Right kidney (tissue), 1 donor: ENCODE data around the gene MICAL3.
"Not testable (repeated sequence)": the region's sequence is repeated elsewhere in the genome, so short reads cannot be mapped to it uniquely, and the experiment has no call there.

Experiments
- DNase-seq: peaks from one replicate; pipeline ENCODE4 v3.0.0-alpha.2; 2016

The MICAL3 gene

DNA sequence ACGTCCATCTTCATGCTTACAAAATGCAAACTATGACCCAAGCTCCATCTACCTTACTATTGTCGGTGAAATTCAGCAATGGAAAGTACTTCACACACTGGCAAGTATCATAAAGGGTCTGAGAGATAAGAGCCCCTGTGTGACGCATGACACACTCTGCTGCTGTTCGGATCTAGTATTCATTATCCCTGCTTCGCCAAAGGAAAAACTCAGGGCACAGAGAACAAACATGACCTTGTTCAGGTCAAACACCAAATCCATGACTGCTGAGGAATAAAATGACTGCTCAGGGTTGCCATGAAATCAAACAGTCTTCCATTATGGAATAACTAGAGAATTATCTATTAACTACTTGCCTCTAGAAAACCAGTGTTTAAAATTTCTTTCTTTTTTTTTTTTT is 73.0 kb downstream of the MICAL3 start:
- no peak for DNase-seq

DNA sequence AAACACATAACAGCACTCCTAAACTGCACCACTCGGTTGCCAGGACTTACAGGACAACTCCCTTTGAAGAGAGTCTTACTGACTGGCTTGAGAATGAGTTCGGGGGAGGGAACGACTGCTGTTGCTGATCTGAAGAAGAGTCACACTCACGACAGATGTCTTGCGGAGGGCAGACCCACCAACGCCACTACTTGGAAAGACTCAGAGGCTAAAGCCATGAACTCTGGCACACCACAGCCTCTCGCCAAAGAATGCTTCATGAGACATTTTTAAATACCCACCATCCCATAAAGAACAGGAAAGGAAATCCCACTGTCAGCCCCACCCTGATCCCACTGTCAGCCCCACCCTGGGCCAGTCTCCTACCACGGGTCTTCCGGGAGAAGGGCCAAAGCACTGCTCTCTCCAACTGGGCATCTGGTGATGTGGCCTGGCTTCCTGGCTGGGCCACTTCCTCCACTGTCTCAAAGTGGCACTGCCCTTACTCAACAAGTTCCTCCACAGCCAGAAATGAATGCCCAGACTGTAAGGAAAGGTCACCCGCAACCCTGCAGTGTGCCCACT is 73.6 kb downstream of the MICAL3 start:
- no peak for DNase-seq

DNA sequence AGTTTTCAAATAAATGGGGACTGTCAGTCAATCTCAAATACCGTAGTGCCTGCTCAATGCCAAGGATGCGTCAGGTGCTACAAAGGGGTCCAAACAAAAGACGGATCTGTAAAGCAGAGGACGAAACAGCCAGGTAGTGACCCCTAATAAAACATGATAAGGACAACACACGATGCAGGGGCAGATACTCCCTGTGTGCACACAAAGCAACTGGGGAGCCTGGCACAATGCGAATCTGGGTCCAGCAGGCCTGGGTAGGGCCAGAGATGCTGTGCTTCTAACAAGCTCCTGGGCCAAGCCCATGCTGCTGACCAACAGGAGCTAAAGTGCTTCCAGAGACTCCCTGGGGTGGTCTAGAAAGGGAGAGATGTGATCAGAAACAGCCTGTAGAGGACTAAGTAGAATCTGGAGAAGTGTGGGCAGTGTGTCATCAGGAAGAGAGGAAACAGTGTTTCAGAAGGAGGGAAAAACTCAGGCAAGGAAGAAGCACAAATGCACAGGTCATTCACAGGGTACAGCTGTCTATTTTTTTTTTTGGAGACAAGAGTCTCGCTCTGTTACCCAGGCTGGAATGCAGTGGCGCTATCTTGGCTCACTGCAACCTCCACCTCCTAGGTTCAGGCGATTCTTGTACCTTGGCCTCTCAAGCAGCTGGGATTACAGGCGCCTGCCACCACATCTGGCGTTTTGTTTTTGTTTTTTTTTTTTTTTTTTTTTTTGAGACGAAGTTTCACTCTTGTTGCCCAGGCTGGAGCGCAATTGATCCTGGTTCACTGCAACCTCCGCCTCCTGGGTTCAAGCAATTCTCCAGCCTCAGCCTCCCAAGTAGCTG is 74.5 kb downstream of the MICAL3 start:
- DNase-seq, result no peak

DNA sequence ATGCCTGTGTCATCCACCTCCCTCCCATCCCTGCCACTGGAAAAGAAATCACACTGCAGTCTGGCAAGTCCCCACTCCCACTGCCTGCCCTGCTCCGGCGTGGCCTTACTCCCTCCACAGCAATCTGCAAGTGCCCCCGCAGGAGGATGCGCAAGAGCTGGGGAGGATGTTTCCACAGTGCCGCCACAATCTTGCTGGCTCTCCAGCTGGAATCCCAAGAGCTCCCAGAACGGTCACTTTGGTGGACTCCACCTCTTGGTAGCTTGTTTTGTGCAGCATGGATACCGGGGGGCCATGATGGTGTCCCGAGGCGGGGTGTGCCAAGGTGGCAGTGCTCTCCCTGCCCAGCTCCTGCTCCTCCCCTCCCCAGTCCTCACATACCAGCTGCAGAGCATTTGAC is 76.3 kb downstream of the MICAL3 start:
- no peak for DNase-seq

DNA sequence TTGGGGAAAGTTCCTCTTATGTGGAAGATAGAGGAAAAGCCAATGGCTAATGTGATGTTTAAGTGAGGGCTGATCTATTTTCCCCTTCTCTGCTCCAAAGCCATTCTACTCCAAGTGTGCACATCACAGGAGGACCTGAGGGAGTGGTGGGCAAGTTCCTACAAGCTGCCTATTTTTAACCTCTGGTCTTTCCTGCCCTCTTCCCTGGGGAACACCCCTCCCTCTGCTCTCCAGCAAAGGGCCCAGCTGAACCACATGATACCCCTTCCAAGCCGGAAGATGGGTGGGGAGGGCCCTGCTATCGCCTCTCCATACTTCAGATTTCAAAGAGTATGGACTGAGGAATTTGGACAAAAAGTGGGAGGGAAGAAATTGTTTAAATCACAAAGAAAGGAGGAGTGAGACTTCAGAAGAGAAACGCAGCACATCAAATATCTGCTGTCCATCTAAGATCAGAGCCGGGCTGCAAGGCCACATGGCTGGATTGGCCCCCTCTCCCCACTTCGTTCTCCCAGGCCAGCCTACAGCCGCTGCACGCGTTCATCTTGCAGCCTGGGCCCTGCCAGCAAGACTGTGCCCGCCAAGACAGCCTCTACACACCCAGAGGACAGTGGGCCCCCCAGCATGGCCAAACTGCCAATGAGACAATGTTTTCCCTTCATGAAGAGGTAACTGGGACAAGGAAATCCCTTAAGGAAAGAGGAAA is 77.5 kb downstream of the MICAL3 start:
- no peak for DNase-seq

- DNase-seq, result no peak
Observed at GRCh38 chr22:17945888-17946648, 78.3 kb downstream of the MICAL3 start.

DNA sequence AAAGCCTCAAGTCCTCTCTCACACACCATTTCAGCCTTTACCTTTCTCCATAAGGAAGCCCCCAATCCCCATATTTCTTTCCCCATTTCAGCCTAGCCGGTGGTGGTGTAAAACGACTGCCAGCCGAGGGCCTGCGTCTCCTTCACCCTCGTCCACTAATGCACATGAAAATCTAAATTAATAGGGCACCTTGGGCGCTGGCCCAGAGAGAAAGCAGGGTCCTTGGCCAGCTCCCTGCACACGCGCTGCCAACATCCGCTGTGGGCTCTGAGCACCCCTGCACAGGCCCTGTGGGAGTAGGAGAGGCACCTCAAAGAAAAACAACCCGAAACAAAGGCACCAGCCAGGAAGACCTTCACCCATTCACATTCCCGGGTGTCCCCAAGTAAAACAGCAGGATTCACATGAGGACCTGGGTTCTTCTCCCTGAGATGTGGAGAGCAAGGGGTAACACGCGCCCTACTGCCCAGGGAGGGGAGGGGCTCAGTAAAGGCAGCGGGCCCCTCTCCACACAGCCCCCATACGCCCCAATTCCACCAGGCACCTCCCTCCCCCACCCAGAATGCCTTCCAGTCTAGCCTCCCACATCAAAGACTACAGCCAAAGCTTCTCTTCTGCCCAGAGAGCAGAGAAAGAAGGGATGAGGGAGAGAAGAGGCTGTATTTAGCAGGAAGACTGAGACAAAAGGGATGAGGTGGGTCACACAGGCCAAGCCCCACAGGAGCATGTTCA is 79.0 kb downstream of the MICAL3 start:
- no peak for DNase-seq

- no peak for DNase-seq
Observed at GRCh38 chr22:17944256-17944655, 80.1 kb downstream of the MICAL3 start.

GRCh38 chr22:17943533-17944249 is 80.7 kb downstream of the MICAL3 start:
- no peak for DNase-seq

DNA sequence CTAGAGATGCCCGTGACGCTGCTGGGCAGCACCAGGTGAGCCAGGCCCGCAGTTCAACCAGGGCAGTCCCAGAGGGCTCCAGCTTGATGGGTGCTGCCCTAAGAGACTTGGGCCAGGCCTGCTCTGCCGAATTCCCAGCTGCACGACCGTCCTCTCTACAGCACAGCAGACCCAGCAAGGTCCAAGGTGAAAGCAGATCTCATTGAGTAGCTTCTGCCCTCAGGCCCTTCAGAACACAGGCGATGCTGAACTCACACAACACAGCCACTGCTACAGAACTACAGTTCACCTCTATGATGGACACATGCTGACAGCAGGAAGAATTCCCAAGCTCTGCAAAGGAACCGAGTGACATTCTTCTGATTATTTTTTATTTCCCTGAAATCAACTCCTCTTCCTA is 81.6 kb downstream of the MICAL3 start:
- DNase-seq, result no peak

DNA sequence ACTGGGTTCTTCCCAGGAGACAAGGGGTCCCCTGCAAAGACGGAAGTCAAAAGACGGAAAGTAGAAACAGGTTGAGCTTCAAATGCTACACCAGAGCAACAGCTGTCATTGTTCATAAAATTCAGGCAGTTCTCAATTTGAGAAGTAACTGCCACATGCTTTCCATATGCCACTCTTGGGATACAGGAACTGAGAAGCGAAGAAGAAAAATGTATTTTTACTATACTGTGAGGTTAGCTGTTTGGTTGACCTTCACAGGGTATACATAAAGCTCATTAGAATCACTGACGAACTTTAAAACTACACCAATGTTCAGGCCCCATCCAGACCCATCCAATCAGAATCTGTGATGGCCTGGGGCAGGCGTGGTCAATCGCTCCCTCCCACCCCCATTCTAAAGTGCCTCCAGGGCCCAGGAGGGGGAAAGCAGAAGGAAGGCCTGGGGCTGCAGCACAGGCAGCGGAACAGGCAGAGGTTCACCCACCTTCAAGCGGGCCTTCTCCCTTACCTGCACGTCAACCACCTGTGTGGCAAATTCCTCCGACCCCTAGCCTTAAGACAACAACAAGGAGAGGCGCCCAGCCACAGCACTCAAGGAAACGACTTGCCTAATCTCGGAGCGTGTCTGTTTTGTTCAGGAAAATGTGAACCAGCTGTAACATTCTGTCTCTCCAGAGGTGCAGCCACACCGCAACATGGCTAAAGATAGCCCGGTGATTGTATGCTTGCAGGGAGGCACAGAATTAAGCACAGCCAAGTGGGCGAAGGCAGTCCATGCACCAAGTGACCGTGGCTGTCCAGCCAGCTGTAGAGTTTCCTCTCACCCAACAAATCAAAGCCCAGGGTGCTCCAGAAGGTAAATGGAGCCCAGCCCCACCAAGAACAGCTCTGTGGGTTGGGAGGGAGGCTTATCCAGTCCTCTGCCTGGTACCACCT is 82.6 kb downstream of the MICAL3 start:
- no peak for DNase-seq

DNA sequence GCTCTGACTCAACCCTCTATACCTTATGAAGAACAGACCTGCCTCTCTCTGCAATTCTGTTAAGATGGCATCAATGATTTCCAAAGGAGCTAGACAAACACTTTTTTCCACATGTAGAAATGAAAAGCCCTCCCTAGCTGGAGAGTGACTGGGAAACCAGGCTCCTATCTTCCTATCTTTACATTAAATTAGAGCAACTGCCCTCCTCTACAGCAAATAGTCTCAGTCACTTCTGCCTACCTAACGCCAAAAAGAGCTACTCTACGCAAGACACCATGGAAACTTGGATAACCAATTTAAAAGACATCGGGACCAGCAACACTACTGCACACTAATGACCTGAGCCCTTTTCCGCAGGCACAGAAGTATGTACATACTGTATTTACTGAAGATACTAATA is 84.8 kb downstream of the MICAL3 start:
- no peak for DNase-seq

GRCh38 chr22:17939011-17939410 is 85.3 kb downstream of the MICAL3 start:
- DNase-seq, result no peak

GRCh38 chr22:17938484-17938924 is 85.9 kb downstream of the MICAL3 start:
- DNase-seq, result no peak

DNA sequence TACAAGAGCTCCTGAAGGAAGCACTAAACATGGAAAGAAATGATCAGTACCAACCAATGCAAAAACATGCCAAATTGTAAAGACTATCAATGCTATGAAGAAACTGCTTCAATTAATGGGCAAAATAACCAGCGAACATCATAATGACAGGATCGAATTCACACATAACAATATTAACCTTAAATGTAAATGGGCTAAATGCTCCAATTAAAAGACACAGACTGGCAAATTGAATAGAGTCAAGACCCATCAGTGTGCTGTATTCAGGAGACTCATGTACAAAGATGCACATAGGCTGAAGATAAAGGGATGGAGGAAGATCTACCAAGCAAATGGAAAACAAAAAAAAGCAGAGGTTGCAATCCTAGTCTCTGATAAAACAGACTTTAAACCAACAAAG is 91.9 kb downstream of the MICAL3 start:
- DNase-seq, result not testable (repeated sequence)

- DNase-seq, result no peak
Observed at GRCh38 chr22:17931400-17931825, 92.9 kb downstream of the MICAL3 start.

GRCh38 chr22:17930455-17931313 is 93.7 kb downstream of the MICAL3 start:
- DNase-seq, result no peak

GRCh38 chr22:17929909-17930308 is 94.5 kb downstream of the MICAL3 start:
- DNase-seq, result no peak

GRCh38 chr22:17928391-17928790 is 96.0 kb downstream of the MICAL3 start:
- DNase-seq, result no peak
